CD14-positive monocyte (primary cell): Measurements from ENCODE around the gene TEAD1. TPM values are rescaled to one million over a fixed set of nuclear protein-coding genes. Genes with fewer than 3 reads are reported as not detected.

Source experiments
- DNase-seq, 3 donors: peaks; one replicate each; pipeline ENCODE4 v3.0.0-alpha.2; 2011 to 2022
- H2AFZ ChIP-seq: 2 replicates; pipeline ENCODE4 v1.6.0; 2012; ENCODE audit warnings: mild to moderate bottlenecking, low read depth, low read length, inconsistent platforms; ENCODE audit not compliant: insufficient read depth, poor library complexity, severe bottlenecking
- H3K27ac ChIP-seq, 2 donors: 1 replicate in 1 of 2; 2 replicates in 1 of 2; pipeline ENCODE4 v1.5.1; 2012 to 2013; ENCODE audit warnings: low read length in 2 of 2, control low read depth in 1 of 2, inconsistent platforms in 1 of 2, low read depth in 1 of 2, mild to moderate bottlenecking in 1 of 2
- H3K27me3 ChIP-seq, 2 donors: one replicate each; pipeline versions ENCODE4 v1.6.0 to v1.6.1; 2011 to 2013; ENCODE audit warnings: low read length in 2 of 2; ENCODE audit not compliant: control insufficient read depth in 2 of 2, insufficient read depth in 2 of 2
- H3K36me3 ChIP-seq, 2 donors: replicated peaks in 1 of 2; 1 replicate in 1 of 2; 2 replicates in 1 of 2; pipeline versions ENCODE4 v1.5.1 to v1.6.1; 2012 to 2013; ENCODE audit warnings: low read length in 2 of 2, control low read depth in 1 of 2, inconsistent platforms in 1 of 2, mild to moderate bottlenecking in 1 of 2; ENCODE audit not compliant: insufficient read depth in 2 of 2, control insufficient read depth in 1 of 2
- H3K4me1 ChIP-seq, 2 donors: 1 replicate in 1 of 2; 2 replicates in 1 of 2; pipeline versions ENCODE4 v1.5.1 to v1.6.1; 2012 to 2013; ENCODE audit warnings: low read length in 2 of 2, control low read depth in 1 of 2, inconsistent platforms in 1 of 2, mild to moderate bottlenecking in 1 of 2, moderate library complexity in 1 of 2; ENCODE audit not compliant: insufficient read depth in 2 of 2, control insufficient read depth in 1 of 2
- H3K4me2 ChIP-seq: replicated peaks from 2 replicates; pipeline ENCODE3; 2012; ENCODE audit warnings: low read length, moderate library complexity, mild to moderate bottlenecking; ENCODE audit not compliant: poor library complexity, severe bottlenecking; ENCODE audit errors: extremely low read depth
- H3K4me3 ChIP-seq, 3 experiments: fragments of 200-600 bp in 1 of 3; sonication (generic) in 1 of 3; replicated peaks in 1 of 3; 1 replicate in 2 of 3; 2 replicates in 1 of 3; pipeline ENCODE4 v1.5.1; 2011 to 2013; ENCODE audit warnings: low read length in 3 of 3, mild to moderate bottlenecking in 3 of 3, control low read depth in 2 of 3, low read depth in 2 of 3, inconsistent platforms in 1 of 3, moderate library complexity in 1 of 3
- H3K79me2 ChIP-seq: 2 replicates; pipeline ENCODE4 v1.6.0; 2012; ENCODE audit warnings: mild to moderate bottlenecking, control low read depth, inconsistent platforms, low read length, moderate library complexity; ENCODE audit not compliant: insufficient read depth
- H3K9ac ChIP-seq: 2 replicates; pipeline ENCODE4 v1.6.0; 2017; ENCODE audit warnings: low read length, mild to moderate bottlenecking; ENCODE audit not compliant: insufficient read depth, poor library complexity, severe bottlenecking
- H3K9me3 ChIP-seq, 2 donors: replicated peaks in 1 of 2; 1 replicate in 1 of 2; 2 replicates in 1 of 2; pipeline versions ENCODE4 v1.5.1 to v1.6.1; 2012 to 2013; ENCODE audit warnings: low read length in 2 of 2, control low read depth in 1 of 2; ENCODE audit not compliant: control insufficient read depth in 1 of 2, insufficient read depth in 1 of 2
- H4K20me1 ChIP-seq: 2 replicates; pipeline ENCODE4 v1.6.0; 2012; ENCODE audit warnings: mild to moderate bottlenecking, low read length, control low read depth, moderate library complexity; ENCODE audit not compliant: insufficient read depth
- H3K27ac Mint-ChIP-seq, 7 donors: one replicate each; pipeline ENCODE4 v1.8.0; 2020; ENCODE audit warnings: mild to moderate bottlenecking in 7 of 7, mixed read lengths in 7 of 7, moderate library complexity in 6 of 7, inconsistent platforms in 2 of 7
- H3K27me3 Mint-ChIP-seq, 3 donors: one replicate each; pipeline ENCODE4 v1.8.0; 2021 to 2022; ENCODE audit warnings: low read depth in 3 of 3, mild to moderate bottlenecking in 3 of 3, mixed read lengths in 3 of 3, moderate library complexity in 3 of 3, inconsistent platforms in 1 of 3
- H3K36me3 Mint-ChIP-seq, 2 donors: one replicate each; pipeline ENCODE4 v1.8.0; 2020; ENCODE audit warnings: mixed read lengths in 2 of 2, inconsistent platforms in 1 of 2, mild to moderate bottlenecking in 1 of 2
- H3K4me1 Mint-ChIP-seq: one replicate; pipeline ENCODE4 v1.8.0; 2020; ENCODE audit warnings: mild to moderate bottlenecking, mixed read lengths
- H3K4me3 Mint-ChIP-seq, 2 donors: one replicate each; pipeline ENCODE4 v1.8.0; 2020; ENCODE audit warnings: mild to moderate bottlenecking in 2 of 2, mixed read lengths in 2 of 2, moderate library complexity in 1 of 2
- H3K9me3 Mint-ChIP-seq, 7 donors: one replicate each; pipeline ENCODE4 v1.8.0; 2020 to 2022; ENCODE audit warnings: mixed read lengths in 7 of 7, mild to moderate bottlenecking in 6 of 7, moderate library complexity in 6 of 7, inconsistent platforms in 2 of 7
- WGBS: methylation state at CpG from one replicate; pipeline ENCODE4 v1.1.5; 2013; ENCODE audit warnings: missing lambda C conversion rate; ENCODE audit not compliant: insufficient coverage; 5-methylcytosine and 5-hydroxymethylcytosine counted together
- intact Hi-C, 2 donors: fragments of 100-400 bp; cut with micrococcal nuclease; formaldehyde crosslinking; loops; one replicate each; pipeline versions ENCODE4 v1.15.0 to v1.15.1; 2023
- polyA plus RNA-seq, 3 donors: library from polyadenylated mRNA; depleted of rRNA in 1 of 3; unstranded in 2 of 3; stranded (reverse) in 1 of 3; fragments of 300-500 nt in 2 of 3; fragments of >200 nt in 1 of 3; fragmentation: Illumina TruSeq in 2 of 3; gene quantifications; 1 replicate in 2 of 3; 2 replicates in 1 of 3; pipeline ENCODE4 v1.2.3, GENCODE V29; 2012 to 2021
- TF ChIP-seq, protein P1 (sequence below): fragments of 200-600 bp; IDR thresholded peaks from one replicate; pipeline ENCODE4 v1.8.0; 2022; ENCODE audit warnings: antibody characterized with exemption, mild to moderate bottlenecking

TEAD1 gene
- polyA plus RNA-seq, 3 donors = not detected

DNA sequence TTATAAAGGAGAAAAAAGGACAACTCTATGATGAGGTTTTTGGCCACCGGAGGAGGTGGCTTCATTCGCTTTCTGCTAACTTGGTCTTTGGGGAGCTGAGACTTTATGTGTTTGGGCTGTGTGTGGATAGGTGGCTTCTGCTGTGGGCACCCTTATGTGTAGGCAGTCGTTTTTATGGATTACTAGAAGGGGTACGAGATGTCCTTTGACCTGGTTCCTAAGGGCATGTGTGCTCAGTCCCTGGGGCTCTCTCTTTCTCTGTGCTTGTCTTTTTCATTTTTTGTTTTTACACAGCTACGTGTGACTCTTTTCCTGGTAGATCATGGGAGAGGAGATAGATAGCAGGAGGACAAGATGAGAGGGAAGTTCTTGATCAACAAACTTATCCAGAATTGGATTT is 93.4 kb downstream of the TEAD1 start:
- no peaks in the 10 kb centered on the region for H3K79me2 ChIP-seq
- no peaks in the 10 kb centered on the region for H3K36me3 ChIP-seq
- Mint-ChIP-seq H3K4me3 (no peak overlapping the region), H3K4me1 (peaks cover 2% of the 10 kb centered on the region), H3K36me3 (no peaks in the 10 kb centered on the region), H3K9me3 (no peaks in the 10 kb centered on the region), H3K27me3 (peaks cover 7 to 16% (median 12%) of the 10 kb centered on the region in 3 donors), H3K27ac (no peak overlapping the region)
- TF ChIP-seq, protein P1, sequence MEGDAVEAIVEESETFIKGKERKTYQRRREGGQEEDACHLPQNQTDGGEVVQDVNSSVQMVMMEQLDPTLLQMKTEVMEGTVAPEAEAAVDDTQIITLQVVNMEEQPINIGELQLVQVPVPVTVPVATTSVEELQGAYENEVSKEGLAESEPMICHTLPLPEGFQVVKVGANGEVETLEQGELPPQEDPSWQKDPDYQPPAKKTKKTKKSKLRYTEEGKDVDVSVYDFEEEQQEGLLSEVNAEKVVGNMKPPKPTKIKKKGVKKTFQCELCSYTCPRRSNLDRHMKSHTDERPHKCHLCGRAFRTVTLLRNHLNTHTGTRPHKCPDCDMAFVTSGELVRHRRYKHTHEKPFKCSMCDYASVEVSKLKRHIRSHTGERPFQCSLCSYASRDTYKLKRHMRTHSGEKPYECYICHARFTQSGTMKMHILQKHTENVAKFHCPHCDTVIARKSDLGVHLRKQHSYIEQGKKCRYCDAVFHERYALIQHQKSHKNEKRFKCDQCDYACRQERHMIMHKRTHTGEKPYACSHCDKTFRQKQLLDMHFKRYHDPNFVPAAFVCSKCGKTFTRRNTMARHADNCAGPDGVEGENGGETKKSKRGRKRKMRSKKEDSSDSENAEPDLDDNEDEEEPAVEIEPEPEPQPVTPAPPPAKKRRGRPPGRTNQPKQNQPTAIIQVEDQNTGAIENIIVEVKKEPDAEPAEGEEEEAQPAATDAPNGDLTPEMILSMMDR = no peak
- H3K4me1 ChIP-seq = peaks cover 0 to 6% of the 10 kb centered on the region in 2 donors
- H3K9ac ChIP-seq = no peak overlapping the region
- H3K4me2 ChIP-seq = no peak overlapping the region
- no peaks in the 10 kb centered on the region for H4K20me1 ChIP-seq
- H2AFZ ChIP-seq = no peak overlapping the region
- no peak overlapping the region for H3K4me3 ChIP-seq
- no peaks in the 10 kb centered on the region for H3K9me3 ChIP-seq
- WGBS = 82% methylated on average over 4 of the region's 5 CpGs
- no peak for DNase-seq
- H3K27ac ChIP-seq = no peak overlapping the region
- H3K27me3 ChIP-seq = no peaks in the 10 kb centered on the region
- intact Hi-C loops = no loop called here

DNA sequence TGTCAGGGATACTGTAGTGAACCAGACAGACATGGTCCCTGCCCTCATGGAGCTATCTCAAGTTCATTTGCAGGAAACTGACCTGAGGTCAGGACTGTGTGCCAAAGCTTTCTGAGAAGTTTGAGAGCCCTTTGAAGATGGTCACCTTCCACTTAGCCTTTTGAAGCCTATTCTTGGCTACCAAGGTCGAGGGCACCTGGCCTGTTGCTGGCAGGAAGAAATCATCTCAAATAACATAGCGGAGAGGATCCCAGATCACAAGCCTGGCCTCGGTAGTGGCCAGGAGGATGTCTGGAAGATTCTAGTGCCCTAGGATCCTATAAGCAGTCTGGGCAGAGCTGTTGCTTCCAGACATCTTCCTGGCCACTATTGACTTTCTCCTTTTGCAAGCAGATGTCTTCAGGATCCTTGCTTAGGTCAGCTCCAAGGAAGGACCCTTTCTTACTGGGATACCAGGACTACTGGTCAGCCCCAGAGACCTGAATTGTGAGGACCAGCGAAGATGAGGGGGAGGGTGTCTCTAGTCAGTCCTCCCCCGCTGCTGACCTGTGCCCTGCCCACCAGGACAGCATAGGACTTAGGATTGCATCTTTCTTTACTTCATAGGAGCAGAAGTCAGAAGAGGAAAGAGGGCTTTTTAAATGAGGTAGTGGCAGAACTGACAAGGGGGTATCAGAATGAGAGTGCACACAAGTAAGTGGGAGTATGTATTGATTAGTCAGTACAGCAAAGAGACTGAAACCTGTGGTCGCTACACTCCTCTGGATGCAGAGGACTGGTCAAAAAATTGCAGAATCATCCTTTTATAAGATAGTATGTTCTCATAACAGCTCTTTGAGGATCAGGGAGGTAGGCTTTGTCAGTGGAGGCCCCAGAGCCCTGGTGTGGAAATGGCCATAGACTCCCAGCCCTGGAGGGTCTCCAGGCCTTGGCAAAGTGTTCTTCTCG is 94.8 kb downstream of the TEAD1 start:
- no peak for DNase-seq
- no peaks in the 10 kb centered on the region for H3K36me3 ChIP-seq
- no peaks in the 10 kb centered on the region for H3K9me3 ChIP-seq
- 68% methylated on average over 4 of the region's 7 CpGs for WGBS
- peaks cover 2% of the 10 kb centered on the region for H3K4me1 Mint-ChIP-seq
- H3K27me3 Mint-ChIP-seq = peaks cover 7 to 16% (median 12%) of the 10 kb centered on the region in 3 donors
- no peak overlapping the region for H3K9ac ChIP-seq
- H3K27ac Mint-ChIP-seq = peak overlapping the region in 1 of 7 donors; percentile 2
- H3K4me2 ChIP-seq = no peak overlapping the region
- no peak overlapping the region for H3K4me3 ChIP-seq
- H3K27me3 ChIP-seq = no peaks in the 10 kb centered on the region
- H3K9me3 Mint-ChIP-seq = no peaks in the 10 kb centered on the region
- H3K27ac ChIP-seq = no peak overlapping the region
- no peaks in the 10 kb centered on the region for H3K79me2 ChIP-seq
- H3K4me3 Mint-ChIP-seq = no peak overlapping the region
- intact Hi-C loops = no loop called here
- no peaks in the 10 kb centered on the region for H4K20me1 ChIP-seq
- H3K36me3 Mint-ChIP-seq = no peaks in the 10 kb centered on the region
- TF ChIP-seq, protein P1 = no peak
- peaks cover 0 to 6% of the 10 kb centered on the region in 2 donors for H3K4me1 ChIP-seq
- H2AFZ ChIP-seq = no peak overlapping the region
